ENCODE results near the gene RSPO4. TPM values are rescaled to one million over a fixed set of nuclear protein-coding genes. Genes with fewer than 3 reads are reported as not detected.

The RSPO4 gene
- total and polyA plus RNA-seq, 2 of the 8 experiments (the other 6 are each of a cell fraction or from before 2014, with no cell fraction given): 3.4 to 6.4 TPM

GRCh38 chr20:982754-983153 is 19.4 kb downstream of the RSPO4 start:
- Histone ChIP-seq H3K23ac (ENCODE audit: insufficient read length) (no peak overlapping the region), H2AFZ (ENCODE audit: low read length) (0 out of 2 replicates have a peak overlapping the region, but pooled peaks have one; percentile 8), H3K4me1 (replicated peaks in 1 of 4; ENCODE audit: control insufficient read depth in 3 of 4, insufficient read depth in 4 of 4, low read length in 3 of 4) (peaks cover 0 to 6% (median 1%) of the 10 kb centered on the region in 4 experiments; a peak in 2 of 7 replicates), H2BK5ac (ENCODE audit: low read depth, low read length) (no peak overlapping the region), H3K56ac (replicated peaks; ENCODE audit: insufficient read length, low read depth, low read length) (no peak overlapping the region), H3K79me2 (ENCODE audit: control insufficient read depth in 1 of 2, insufficient read depth in 2 of 2, low read length in 2 of 2) (no peaks in the 10 kb centered on the region), H3K9ac (replicated peaks in 1 of 4; ENCODE audit: extremely low read depth in 1 of 4, low read depth in 3 of 4, low read length in 3 of 4) (no peak overlapping the region), H4K8ac (ENCODE audit: extremely low read depth, insufficient read depth, low read length) (no peak overlapping the region; the same call in 1 of the 2 replicates), H3K27ac (ENCODE audit: low read depth, low read length) (no peak overlapping the region), H4K20me1 (replicated peaks in 1 of 2; ENCODE audit: control insufficient read depth in 1 of 2, insufficient read depth in 2 of 2, low read length in 2 of 2) (no peaks in the 10 kb centered on the region), H2BK20ac (ENCODE audit: low read length) (no peak overlapping the region), H3K36me3 (ENCODE audit: control insufficient read depth in 2 of 4, insufficient read depth in 4 of 4, low read length in 3 of 4) (no peaks in the 10 kb centered on the region), H3K4ac (replicated peaks; ENCODE audit: insufficient read length, low read depth, low read length) (no peak overlapping the region), H3K9me3 (ENCODE audit: insufficient read depth in 2 of 2, low read depth in 1 of 2, low read length in 1 of 2) (no peaks in the 10 kb centered on the region), H2BK120ac (replicated peaks; ENCODE audit: low read depth, low read length) (no peak overlapping the region), H4K91ac (replicated peaks; ENCODE audit: insufficient read length, low read length) (no peak overlapping the region), H2AK5ac (ENCODE audit: low read depth, low read length) (no peak overlapping the region), H3K18ac (ENCODE audit: extremely low read depth, low read length) (no peak overlapping the region), H3K4me3 (ENCODE audit: extremely low read depth in 1 of 4, insufficient read depth in 2 of 4, low read depth in 3 of 4, low read length in 4 of 4) (no peak overlapping the region), H3K4me2 (ENCODE audit: insufficient read depth in 1 of 2, low read depth in 2 of 2, low read length in 2 of 2) (no peak overlapping the region), H3K79me1 (ENCODE audit: low read depth, low read length) (no peaks in the 10 kb centered on the region), H3K27me3 (replicated peaks in 1 of 4; ENCODE audit: control insufficient read depth in 3 of 4, extremely low read depth in 1 of 4, insufficient read depth in 3 of 4, low read length in 3 of 4) (no peaks in the 10 kb centered on the region), H2BK12ac (ENCODE audit: low read depth, low read length) (no peak overlapping the region), H2BK15ac (ENCODE audit: low read length) (no peak overlapping the region), H4K5ac (ENCODE audit: insufficient read length, low read depth, low read length) (no peak overlapping the region), H3K23me2 (ENCODE audit: low read depth, low read length) (peaks cover 6% of the 10 kb centered on the region; the same call in 1 of the 2 replicates), H3K14ac (ENCODE audit: insufficient read length) (no peak overlapping the region)
- DNase-seq (ENCODE audit: low read depth in 1 of 2, low spot score in 2 of 2) (no peak), FAIRE-seq (no peak)
- WGBS, 2 experiments (ENCODE audit: extremely low coverage in 1 of 2, insufficient coverage in 1 of 2, insufficient read length in 1 of 2, insufficient replicate concordance in 2 of 2, low coverage in 1 of 2, low lambda C conversion rate in 2 of 2, missing lambda C conversion rate in 1 of 2): 75% methylated on average over 8 of the region's 9 CpGs; no CpG with 5 or more reads in 1 of the 2 experiments
- TF ChIP-seq EZH2 (IDR thresholded peaks at IDR 0.05; ENCODE audit: low read depth, low read length, severe bottlenecking): no peak
- no peak for TF ChIP-seq SRF (IDR thresholded peaks at IDR 0.05; ENCODE audit: low read depth, low read length)
- TF ChIP-seq RXRA (IDR thresholded peaks at IDR 0.05; ENCODE audit: insufficient read depth, low read depth, low read length): no peak
- TF ChIP-seq TAF1 (IDR thresholded peaks at IDR 0.05; ENCODE audit: low read depth, low read length): no peak
- TF ChIP-seq, protein P1, sequence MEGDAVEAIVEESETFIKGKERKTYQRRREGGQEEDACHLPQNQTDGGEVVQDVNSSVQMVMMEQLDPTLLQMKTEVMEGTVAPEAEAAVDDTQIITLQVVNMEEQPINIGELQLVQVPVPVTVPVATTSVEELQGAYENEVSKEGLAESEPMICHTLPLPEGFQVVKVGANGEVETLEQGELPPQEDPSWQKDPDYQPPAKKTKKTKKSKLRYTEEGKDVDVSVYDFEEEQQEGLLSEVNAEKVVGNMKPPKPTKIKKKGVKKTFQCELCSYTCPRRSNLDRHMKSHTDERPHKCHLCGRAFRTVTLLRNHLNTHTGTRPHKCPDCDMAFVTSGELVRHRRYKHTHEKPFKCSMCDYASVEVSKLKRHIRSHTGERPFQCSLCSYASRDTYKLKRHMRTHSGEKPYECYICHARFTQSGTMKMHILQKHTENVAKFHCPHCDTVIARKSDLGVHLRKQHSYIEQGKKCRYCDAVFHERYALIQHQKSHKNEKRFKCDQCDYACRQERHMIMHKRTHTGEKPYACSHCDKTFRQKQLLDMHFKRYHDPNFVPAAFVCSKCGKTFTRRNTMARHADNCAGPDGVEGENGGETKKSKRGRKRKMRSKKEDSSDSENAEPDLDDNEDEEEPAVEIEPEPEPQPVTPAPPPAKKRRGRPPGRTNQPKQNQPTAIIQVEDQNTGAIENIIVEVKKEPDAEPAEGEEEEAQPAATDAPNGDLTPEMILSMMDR (IDR thresholded peaks at IDR 0.05; ENCODE audit: control extremely low read depth in 1 of 3, insufficient read depth in 1 of 3, low read depth in 1 of 3, low read length in 3 of 3): no peak
- TF ChIP-seq MAFK (IDR thresholded peaks at IDR 0.05; ENCODE audit: low read depth, low read length): no peak
- TF ChIP-seq PHF8 (conservative IDR thresholded peaks at IDR 0.05; ENCODE audit: low read depth, low read length): no peak
- no peak for TF ChIP-seq TEAD4 (IDR thresholded peaks at IDR 0.05; ENCODE audit: low read depth, low read length)
- TF ChIP-seq SIRT6 (IDR thresholded peaks at IDR 0.05; ENCODE audit: low read length): no peak
- no peak for TF ChIP-seq POLR2AphosphoS5 (IDR thresholded peaks at IDR 0.05; ENCODE audit: low read depth, low read length)
- no peak for TF ChIP-seq TAF7 (optimal IDR thresholded peaks at IDR 0.05; ENCODE audit: borderline replicate concordance, low read depth, low read length)
- no peak for TF ChIP-seq BCL11A (IDR thresholded peaks at IDR 0.05; ENCODE audit: low read depth in 2 of 2, low read length in 2 of 2)
- ChIA-PET POLR2A (ENCODE audit: partially characterized antibody) (no interaction called here), CTCF (ENCODE audit: partially characterized antibody) (interaction anchor here (1.1 to 3.1 kb wide), 6 partner anchors 8 to 204 kb away, joined by 4 to 19 read pairs (median 8); no protein-coding TSS in a partner anchor)

Data from H1 (cell line).